ENCODE results near the gene MAFF. TPM values are rescaled to one million over a fixed set of nuclear protein-coding genes. Genes with fewer than 3 reads are reported as not detected.
"Not testable (repeated sequence)": the region's sequence is repeated elsewhere in the genome, so short reads cannot be mapped to it uniquely, and the experiment has no call there.

The MAFF gene
- 12.0 TPM for polyA plus RNA-seq (2013, experiment 1 of 2; ENCODE audit: insufficient read length)
- polyA plus RNA-seq (2013, experiment 2 of 2; ENCODE audit: insufficient read length) = 12.4 TPM

DNA sequence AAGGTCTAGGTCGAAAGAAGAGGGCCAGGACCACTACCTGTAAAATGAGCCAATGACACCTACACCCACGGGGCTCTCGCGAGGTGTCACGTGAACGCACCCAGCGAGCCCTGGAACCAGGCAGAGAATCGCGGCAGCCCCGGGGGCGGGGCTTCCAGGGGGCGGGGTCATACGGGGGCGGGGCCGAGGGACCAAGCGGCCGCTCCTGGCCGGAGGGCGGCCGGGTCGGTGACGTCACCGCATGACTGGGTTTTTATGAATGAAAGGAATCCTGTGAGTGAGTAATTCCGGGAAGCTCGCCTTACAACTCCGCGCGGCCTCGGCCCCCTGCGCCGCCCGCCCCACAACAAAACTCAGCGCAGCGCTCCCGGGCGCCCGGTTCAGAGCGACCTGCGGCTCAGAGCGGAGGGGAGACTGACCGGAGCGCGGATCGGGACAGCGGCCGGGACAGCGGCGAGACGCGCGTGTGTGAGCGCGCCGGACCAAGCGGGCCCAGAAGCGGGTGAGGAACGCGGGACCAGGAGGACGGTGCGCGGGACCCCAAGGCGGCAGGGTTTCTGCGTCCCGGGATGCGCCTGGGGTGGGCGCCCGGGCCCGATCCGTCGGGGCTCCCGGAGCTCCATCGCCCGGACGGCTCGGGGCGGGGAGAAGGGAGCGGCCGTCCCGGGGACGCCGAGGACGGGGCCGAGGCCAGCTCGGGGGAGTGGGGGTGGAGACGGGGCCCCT lies at the start of gene MAFF:
Gene MAFF (plus strand): TSS at position 284 of the 726 bp plus-strand sequence. CDS start 11,860 bp downstream, outside the sequence.
- peak; percentile 97 for DNase-seq

- no peak for DNase-seq
These were observed 47.8 kb upstream of the MAFF start for GRCh38 chr22:38153821-38154562.

GRCh38 chr22:38154563-38154915 lies 47.3 kb upstream of the MAFF start:
- not testable (repeated sequence) for DNase-seq

DNA sequence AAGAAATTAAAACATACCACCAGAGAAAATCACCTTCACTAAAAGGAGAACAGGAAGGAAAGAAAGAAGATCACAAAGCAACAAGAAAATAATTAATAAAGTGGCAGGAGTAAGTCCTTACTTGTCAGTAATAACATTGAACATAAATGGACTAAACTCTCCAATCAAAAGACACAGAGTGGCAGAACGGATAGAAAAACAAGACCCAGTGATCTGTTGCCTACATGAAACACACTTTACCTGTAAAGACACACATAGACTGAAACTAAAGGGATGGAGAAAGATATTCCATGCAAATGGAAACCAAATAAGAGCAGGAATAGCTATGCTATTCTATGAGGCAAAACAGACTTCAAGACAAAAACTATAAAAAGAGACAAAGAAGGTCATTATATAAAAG lies 46.1 kb upstream of the MAFF start:
- no peak for DNase-seq

- DNase-seq = no peak
These were observed 38.6 kb upstream of the MAFF start for GRCh38 chr22:38162881-38163843.

DNA sequence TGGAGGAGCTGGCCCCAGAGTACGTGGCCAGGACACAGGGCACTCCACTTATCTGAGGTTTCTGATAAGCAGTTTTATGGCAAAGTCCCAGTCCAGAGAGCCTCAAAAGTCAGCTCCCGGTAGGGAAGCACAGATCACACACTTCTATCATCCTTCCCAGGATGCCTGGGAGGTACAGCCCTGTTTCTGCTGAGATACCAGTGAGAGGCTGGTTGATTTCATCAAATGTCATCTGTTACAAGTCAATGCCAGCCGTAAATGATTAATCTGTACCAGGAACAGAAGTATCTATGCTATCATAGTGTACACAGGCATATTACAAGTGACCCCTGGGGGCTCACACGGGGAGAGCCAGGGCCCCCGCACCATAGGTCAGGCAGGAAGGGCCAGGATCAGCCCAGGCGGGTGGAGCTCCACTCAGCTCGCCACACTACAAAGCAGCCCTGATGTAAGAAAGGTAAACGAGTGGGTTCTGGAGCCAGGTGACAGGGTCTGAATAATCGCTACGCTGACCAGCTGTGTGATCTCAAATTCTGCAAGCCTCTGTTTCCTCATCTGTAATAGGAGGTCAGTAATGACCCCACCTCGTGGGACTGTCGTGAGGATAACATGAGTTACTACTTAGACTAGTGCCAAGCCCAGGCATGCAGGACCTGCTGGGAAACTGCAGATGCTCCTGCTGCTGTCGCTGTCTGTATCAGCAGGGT lies 37.8 kb upstream of the MAFF start:
- DNase-seq = no peak

GRCh38 chr22:38164551-38164918 lies 37.3 kb upstream of the MAFF start:
- DNase-seq = no peak

GRCh38 chr22:38165922-38166593 lies 35.7 kb upstream of the MAFF start:
- no peak for DNase-seq

DNA sequence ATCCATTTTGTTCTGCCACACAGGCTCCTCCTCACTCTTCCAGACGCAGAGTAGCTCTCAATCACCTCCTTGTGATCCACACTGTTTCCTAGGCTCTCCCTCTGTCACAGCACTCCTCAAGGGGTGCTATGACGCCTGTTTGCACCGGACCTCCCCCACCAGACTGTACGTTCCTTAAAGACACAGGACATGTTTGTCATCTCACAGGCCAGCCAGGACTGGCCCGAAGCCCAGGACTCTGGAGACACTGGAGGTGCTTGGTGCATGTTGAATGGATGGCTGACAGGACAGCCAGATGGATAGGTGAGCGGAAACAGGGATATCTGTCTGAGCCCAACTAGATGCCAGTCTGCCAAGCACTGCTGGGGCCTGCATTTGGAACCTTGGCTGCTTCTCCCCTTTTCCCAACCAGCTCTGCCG lies 33.8 kb upstream of the MAFF start:
- no peak for DNase-seq

DNA sequence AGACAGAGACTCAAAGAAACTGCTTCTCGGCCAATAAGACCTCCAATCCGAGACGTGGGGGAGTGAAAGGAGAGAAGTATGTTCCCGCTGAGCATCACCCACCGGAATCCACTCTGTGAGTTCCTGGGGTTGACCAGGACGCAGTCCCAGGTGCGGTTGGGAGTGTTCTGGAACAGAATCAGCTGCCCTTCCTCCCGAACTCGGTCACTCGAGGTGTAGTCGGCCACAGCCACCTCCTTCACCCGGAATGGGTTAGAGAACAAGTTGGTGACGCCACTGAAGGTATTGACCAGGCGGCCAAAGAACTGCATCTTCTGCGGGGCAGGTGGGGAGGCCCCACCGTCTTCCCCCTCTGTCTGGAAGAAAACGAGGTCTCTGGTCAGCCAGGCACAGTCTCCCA lies 32.7 kb upstream of the MAFF start:
- DNase-seq = no peak

DNA sequence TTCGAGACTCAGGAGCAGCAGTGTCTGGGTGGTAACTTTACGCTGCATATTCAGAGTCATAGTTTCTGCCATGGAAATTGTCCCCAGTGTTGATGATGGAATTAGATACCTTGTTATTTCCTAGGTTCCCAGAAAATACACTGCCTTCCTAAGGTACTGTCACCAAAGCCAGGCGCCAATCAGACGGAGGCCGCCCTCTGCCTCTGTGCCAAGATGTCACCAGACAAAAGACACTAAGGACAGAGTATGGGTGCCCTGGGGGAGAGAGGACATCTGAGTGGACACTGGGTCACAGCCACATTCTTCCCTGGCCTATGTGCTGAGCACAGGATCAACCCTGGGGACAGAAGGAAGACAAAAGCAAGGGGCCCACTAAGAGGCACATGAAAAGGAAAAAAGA lies 31.3 kb upstream of the MAFF start:
- no peak for DNase-seq

- no peak for DNase-seq
These were observed 29.6 kb upstream of the MAFF start for GRCh38 chr22:38171927-38172831.

DNA sequence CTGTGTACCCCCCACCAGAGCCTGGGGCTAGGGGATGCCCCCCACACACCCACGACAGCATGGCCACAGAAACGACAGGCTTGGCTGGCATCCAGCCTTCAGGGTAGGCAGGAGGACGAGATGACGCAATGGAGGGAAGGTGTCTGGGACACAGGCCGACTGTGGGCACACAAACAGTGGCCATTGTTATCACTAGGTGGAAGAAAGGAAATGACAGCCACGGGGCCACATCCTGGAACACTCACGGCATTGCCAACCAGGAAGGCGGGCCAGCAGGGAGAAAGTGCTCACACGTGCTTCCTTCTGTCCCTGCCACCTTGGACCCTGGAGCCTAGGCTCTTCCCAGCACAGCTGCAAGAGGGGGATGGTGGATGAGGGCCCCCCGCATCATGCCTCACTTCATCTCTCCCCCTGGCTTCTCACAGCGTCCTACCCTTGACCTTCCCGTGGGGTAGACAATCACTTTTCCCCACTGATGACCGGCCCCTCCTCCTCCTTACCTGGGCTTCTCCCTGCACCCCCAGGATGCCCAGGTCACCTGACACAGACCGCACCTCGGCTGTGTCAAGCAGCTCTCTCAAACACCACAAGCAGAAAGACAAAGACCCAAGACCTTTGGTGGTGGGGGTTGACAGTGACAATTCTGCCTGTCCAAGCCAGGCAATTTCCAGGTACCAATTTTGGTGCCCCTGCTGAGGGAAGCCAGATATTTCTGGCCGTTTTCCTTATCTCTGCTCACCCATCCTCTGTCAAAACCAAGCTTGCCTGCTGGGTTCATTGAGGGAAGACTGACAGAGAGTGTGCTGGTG lies 28.8 kb upstream of the MAFF start:
- DNase-seq = no peak

DNA sequence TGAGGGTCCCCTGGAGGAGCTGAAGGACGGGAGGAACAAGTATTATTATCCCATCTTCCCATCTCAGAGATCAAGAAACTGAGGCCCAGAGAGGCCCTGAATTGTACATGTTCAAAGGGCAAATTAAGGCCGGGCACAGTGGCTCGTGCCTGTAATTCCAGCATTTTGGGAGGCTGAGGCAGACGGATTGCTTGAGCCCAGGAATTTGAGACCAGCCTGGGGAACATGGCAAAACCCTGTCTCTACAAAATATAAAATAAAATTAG lies 28.2 kb upstream of the MAFF start:
- no peak for DNase-seq

GRCh38 chr22:38174626-38175025 lies 27.2 kb upstream of the MAFF start:
- DNase-seq = no peak

- DNase-seq = no peak
These were observed 26.3 kb upstream of the MAFF start for GRCh38 chr22:38175206-38176118.

DNA sequence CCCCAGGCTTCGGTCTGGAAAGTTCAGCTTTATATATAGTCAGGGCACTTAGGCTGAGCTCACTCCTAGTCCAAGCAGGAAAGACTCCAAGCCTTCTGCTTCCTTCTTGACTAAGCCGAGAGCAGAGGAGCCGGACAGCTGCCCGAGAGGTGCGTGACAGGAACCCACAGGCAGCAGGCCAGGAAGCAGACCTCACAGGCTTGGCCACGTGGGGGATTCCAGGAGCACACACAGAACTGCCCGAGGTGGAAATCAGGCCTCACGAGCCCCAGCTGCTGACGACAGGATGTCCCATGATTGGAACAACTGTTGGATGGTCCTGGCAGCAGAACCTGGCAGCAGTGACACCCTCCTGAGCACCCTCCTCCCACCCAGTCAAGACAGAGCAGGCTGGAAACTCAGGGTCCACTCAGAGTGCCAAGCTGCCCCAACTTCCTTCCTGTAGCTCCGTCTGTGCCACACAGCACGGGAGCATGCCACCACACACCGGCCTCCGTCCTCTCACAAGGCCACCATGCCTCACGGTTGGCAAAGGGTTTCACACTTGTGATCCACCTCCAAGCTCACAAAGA lies 25.5 kb upstream of the MAFF start:
- peak; percentile 47 for DNase-seq

DNA sequence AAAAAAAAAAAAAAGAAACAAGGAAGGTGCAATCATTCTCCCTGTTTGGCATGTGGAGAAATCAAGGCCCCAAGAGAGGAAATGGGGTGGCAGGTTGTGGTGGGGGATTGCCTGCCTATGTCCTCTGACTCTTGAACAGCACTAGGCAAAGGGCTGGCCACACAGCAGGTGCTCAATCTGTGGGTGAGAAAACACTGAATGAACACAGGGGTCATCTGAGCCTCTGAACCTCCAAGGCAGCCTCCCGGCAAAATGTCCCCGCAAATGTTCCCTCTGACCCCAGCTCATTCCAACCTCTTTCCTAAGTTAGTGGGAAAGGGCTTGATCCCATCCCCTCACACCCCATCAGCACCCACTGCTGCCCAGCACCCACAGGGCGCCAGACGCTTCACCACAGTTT lies 24.8 kb upstream of the MAFF start:
- no peak for DNase-seq

GRCh38 chr22:38177571-38177925 lies 24.2 kb upstream of the MAFF start:
- DNase-seq = not testable (repeated sequence)
